ENCODE results near the gene STARD8. TPM values are rescaled to one million over a fixed set of nuclear protein-coding genes. Genes with fewer than 3 reads are reported as not detected.

Gene STARD8
- polyA plus RNA-seq, 1 experiment, result 1.3 TPM

GRCh38 chrX:68751372-68751771 is 103.9 kb downstream of the STARD8 start:
- ChIA-PET POLR2A (no interaction called here), CTCF (no interaction called here)
- no peaks in the 10 kb centered on the region for H3K9me3 ChIP-seq (ENCODE audit: control insufficient read depth, insufficient read depth, low read length)
- DNase-seq (ENCODE audit: low read depth, low spot score), result no peak
- H3K4me3 ChIP-seq (ENCODE audit: low read depth, low read length), result no peak overlapping the region
- no peak for TF ChIP-seq CTCF (IDR thresholded peaks at IDR 0.05; ENCODE audit: low read depth, low read length)
- peaks cover 3% of the 10 kb centered on the region for H3K27me3 ChIP-seq (ENCODE audit: control insufficient read depth, insufficient read depth, low read length)
- no peak overlapping the region for H3K27ac ChIP-seq (ENCODE audit: low read depth, low read length)

- DNase-seq (ENCODE audit: low read depth, low spot score), result no peak
- H3K9me3 ChIP-seq (ENCODE audit: control insufficient read depth, insufficient read depth, low read length), result no peaks in the 10 kb centered on the region
- TF ChIP-seq CTCF (IDR thresholded peaks at IDR 0.05; ENCODE audit: low read depth, low read length), result no peak
- no peak overlapping the region for H3K27ac ChIP-seq (ENCODE audit: low read depth, low read length)
- POLR2A ChIA-PET, result no interaction called here
- no peak overlapping the region for H3K4me3 ChIP-seq (ENCODE audit: low read depth, low read length)
- CTCF ChIA-PET, result no interaction called here
- H3K27me3 ChIP-seq (ENCODE audit: control insufficient read depth, insufficient read depth, low read length), result peaks cover 3% of the 10 kb centered on the region
Observed at GRCh38 chrX:68753218-68753617, 105.8 kb downstream of the STARD8 start.

GRCh38 chrX:68754406-68754805 is 106.9 kb downstream of the STARD8 start:
- TF ChIP-seq CTCF (IDR thresholded peaks at IDR 0.05; ENCODE audit: low read depth, low read length), result no peak
- CTCF ChIA-PET, result no interaction called here
- H3K27me3 ChIP-seq (ENCODE audit: control insufficient read depth, insufficient read depth, low read length), result peaks cover 3% of the 10 kb centered on the region
- H3K27ac ChIP-seq (ENCODE audit: low read depth, low read length), result no peak overlapping the region
- POLR2A ChIA-PET, result no interaction called here
- no peak overlapping the region for H3K4me3 ChIP-seq (ENCODE audit: low read depth, low read length)
- DNase-seq (ENCODE audit: low read depth, low spot score), result no peak
- H3K9me3 ChIP-seq (ENCODE audit: control insufficient read depth, insufficient read depth, low read length), result no peaks in the 10 kb centered on the region

- Histone ChIP-seq H3K4me3 (ENCODE audit: low read depth, low read length) (no peak overlapping the region), H3K27ac (ENCODE audit: low read depth, low read length) (no peak overlapping the region), H3K27me3 (ENCODE audit: control insufficient read depth, insufficient read depth, low read length) (peaks cover 3% of the 10 kb centered on the region), H3K9me3 (ENCODE audit: control insufficient read depth, insufficient read depth, low read length) (no peaks in the 10 kb centered on the region)
- TF ChIP-seq CTCF (IDR thresholded peaks at IDR 0.05; ENCODE audit: low read depth, low read length), result no peak
- no peak for DNase-seq (ENCODE audit: low read depth, low spot score)
- POLR2A ChIA-PET, result no interaction called here
- CTCF ChIA-PET, result no interaction called here
Observed at GRCh38 chrX:68755616-68756125, 108.2 kb downstream of the STARD8 start.

GRCh38 chrX:68757331-68757730 is 109.9 kb downstream of the STARD8 start:
- TF ChIP-seq CTCF (IDR thresholded peaks at IDR 0.05; ENCODE audit: low read depth, low read length), result no peak
- no peak overlapping the region for H3K27ac ChIP-seq (ENCODE audit: low read depth, low read length)
- no peaks in the 10 kb centered on the region for H3K9me3 ChIP-seq (ENCODE audit: control insufficient read depth, insufficient read depth, low read length)
- DNase-seq (ENCODE audit: low read depth, low spot score), result no peak
- ChIA-PET CTCF (no interaction called here), POLR2A (interaction anchor here (0.6 kb wide), 1 partner anchor 576 kb away, joined by 4 read pairs; no protein-coding TSS in a partner anchor)
- peaks cover 3% of the 10 kb centered on the region for H3K27me3 ChIP-seq (ENCODE audit: control insufficient read depth, insufficient read depth, low read length)
- no peak overlapping the region for H3K4me3 ChIP-seq (ENCODE audit: low read depth, low read length)
